ENCODE results near the gene SLFN11. TPM values are rescaled to one million over a fixed set of nuclear protein-coding genes. Genes with fewer than 3 reads are reported as not detected.

SLFN11 gene
- total RNA-seq, 4 donors from 2014 or later, result 39.0 to 68.6 (median 55.0) TPM

Small RNA genes within 50 kb of the gene (small RNA-seq; reads per million reads assigned to genes)
- gene AC060766.3 (not detected), gene AC060766.5 (not detected)

Other genes starting within 250 kb of the SLFN11 start
- gene NLE1, start 231.3 kb downstream of the SLFN11 start, total RNA-seq, result 10 to 100 TPM in 3 of 4 donors, 1 to 10 TPM in 1; 9.7 to 13.6 (median 11.6) TPM
- gene UNC45B, start 225.8 kb downstream of the SLFN11 start, total RNA-seq, result not detected
- gene SLC35G3, start 179.2 kb downstream of the SLFN11 start, total RNA-seq, result not detected
- gene SLFN5, start 130.5 kb downstream of the SLFN11 start, total RNA-seq, result 10 to 100 TPM; 12.1 to 30.1 (median 17.7) TPM
- gene SLFN12, start 58.9 kb upstream of the SLFN11 start, total RNA-seq, result 10 to 100 TPM; 10.3 to 16.3 (median 13.1) TPM
- 10 to 100 TPM; 13.6 to 31.8 (median 17.9) TPM for gene SLFN13, start 75.1 kb upstream of the SLFN11 start, total RNA-seq
- 1 to 10 TPM; 1.2 to 3.5 (median 1.6) TPM for gene SLFN12L, start 164.1 kb upstream of the SLFN11 start, total RNA-seq
- under 1 TPM in 1 of 4 donors, not detected in 3; 0.29 TPM for gene SLFN14, start 187.2 kb upstream of the SLFN11 start, total RNA-seq
- 10 to 100 TPM in 2 of 4 donors, 1 to 10 TPM in 2; 6.1 to 12.0 (median 9.8) TPM for gene PEX12, start 204.9 kb upstream of the SLFN11 start, total RNA-seq
- 100 to 1,000 TPM; 105 to 162 (median 122) TPM for gene AP2B1, start 213.7 kb upstream of the SLFN11 start, total RNA-seq